ES-I3 (cell line): ENCODE data around the gene INPP5A.

Source experiments
- H3K36me3 ChIP-seq: 2 replicates; pipeline ENCODE4 v1.6.1; 2013; ENCODE audit warnings: mild to moderate bottlenecking, low read length, control low read depth, moderate library complexity; ENCODE audit not compliant: insufficient read depth
- H3K4me1 ChIP-seq: 2 replicates; pipeline ENCODE4 v1.6.1; 2013; ENCODE audit warnings: mild to moderate bottlenecking, control low read depth, low read length; ENCODE audit not compliant: insufficient read depth
- H3K9ac ChIP-seq: 2 replicates; pipeline ENCODE4 v1.6.1; 2013; ENCODE audit warnings: low read depth, mild to moderate bottlenecking, low read length, moderate library complexity
- H3K9me3 ChIP-seq: 2 replicates; pipeline ENCODE4 v1.6.1; 2013; ENCODE audit warnings: mild to moderate bottlenecking, low read length, moderate library complexity; ENCODE audit not compliant: control insufficient read depth, insufficient read depth

INPP5A gene

DNA sequence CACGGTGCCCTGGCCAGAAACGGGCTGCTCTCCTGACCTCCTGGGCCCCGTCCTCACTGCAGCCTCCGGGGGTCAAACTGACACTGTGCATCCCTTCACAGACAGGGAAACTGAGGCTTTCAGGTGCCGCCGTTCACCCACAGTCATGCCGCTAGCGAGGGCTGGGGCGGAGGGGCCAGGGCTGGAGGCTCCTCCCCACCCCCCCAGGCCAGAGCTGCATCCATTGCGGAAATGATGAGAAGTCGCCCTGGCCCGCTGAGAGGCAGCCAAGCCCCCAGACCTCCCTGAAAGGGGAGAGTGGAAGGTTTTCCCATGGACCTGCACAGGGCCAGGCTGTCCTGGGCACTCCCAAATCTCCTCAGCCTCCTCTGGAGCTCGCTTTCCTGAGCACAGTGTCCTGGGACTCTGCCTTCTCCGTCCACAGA, 16.5 kb upstream of the INPP5A start:
- Histone ChIP-seq H3K9me3 (no peaks in the 10 kb centered on the region), H3K9ac (no peak overlapping the region), H3K4me1 (peaks cover 8% of the 10 kb centered on the region; the same call in 1 of the 2 replicates), H3K36me3 (no peaks in the 10 kb centered on the region)

DNA sequence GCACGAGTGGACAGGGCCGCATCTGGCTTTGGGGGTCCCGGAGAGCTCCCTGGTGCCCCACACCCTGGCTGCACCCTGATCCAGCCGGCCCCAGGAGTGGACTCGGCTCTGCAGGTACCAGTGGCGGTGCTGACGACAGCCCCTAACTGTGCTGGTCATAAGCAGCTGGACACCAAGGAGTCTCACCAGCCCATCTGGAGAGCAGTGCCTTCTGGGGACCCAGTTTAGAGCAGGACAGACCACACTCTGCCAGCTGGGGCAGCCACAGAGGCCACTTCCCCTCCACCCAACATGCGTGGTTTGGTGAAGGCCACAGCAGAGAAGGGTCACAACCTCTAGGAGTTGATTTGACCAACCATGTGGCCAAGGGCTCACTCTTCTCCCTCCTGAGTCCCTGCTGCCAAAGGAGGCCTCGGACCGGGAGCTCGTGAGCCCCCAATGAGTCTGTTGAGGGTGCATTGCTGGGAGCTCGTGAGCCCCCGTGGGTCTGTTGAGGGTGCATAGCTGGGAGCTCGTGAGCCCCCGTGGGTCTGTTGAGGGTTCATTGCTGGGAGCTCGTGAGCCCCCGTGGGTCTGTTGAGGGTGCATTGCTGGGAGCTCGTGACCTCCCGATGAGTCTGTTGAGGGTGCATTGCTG, 16.0 kb upstream of the INPP5A start:
- H3K36me3 ChIP-seq = no peaks in the 10 kb centered on the region
- no peak overlapping the region for H3K9ac ChIP-seq
- H3K9me3 ChIP-seq = no peaks in the 10 kb centered on the region
- peaks cover 3% of the 10 kb centered on the region; the same call in 1 of the 2 replicates for H3K4me1 ChIP-seq

DNA sequence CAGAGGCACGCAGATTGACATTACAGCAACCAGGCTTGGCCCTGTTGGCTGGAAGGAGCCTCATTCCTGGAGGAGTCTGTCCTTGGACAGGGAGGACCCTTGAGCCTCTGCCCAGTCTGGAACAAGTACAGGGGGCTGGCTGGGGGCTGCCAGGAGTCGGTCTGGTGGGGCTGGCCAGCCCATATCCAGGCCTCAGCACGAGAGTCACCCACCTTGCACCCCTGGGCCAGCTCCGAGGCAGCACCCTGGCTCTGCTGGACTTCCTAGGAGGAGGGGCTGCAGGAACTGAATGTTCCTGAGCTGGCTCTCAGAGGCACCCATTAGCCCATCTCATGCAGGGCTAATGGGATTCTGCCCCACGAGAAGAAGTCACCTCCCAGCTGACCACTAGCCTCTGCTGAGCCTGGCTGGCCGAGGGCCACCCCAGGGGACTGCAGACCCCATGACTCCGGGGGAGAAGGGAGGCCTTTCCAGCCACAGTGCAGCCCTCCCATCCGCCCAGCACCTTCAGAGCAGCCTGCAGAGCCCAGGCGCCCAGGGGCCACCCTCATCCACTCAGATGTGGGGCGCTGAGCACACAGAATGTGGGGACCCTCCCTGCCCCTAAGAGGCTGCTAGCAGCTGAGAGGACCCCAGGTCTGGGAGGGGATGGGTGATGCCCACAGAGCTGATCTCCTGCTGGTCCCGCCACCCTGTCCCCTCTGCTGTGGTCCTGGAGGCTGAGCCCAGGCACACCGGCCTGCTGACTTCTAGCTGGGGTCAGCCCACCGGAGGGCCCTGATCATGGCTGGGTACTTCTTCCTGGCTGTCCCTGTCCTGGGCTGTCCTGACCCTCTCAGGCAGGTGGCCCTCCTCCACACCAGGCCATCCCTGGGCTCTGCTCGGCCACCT, 14.8 kb upstream of the INPP5A start:
- Histone ChIP-seq H3K36me3 (no peaks in the 10 kb centered on the region), H3K9me3 (no peaks in the 10 kb centered on the region), H3K9ac (no peak overlapping the region), H3K4me1 (no peaks in the 10 kb centered on the region)

DNA sequence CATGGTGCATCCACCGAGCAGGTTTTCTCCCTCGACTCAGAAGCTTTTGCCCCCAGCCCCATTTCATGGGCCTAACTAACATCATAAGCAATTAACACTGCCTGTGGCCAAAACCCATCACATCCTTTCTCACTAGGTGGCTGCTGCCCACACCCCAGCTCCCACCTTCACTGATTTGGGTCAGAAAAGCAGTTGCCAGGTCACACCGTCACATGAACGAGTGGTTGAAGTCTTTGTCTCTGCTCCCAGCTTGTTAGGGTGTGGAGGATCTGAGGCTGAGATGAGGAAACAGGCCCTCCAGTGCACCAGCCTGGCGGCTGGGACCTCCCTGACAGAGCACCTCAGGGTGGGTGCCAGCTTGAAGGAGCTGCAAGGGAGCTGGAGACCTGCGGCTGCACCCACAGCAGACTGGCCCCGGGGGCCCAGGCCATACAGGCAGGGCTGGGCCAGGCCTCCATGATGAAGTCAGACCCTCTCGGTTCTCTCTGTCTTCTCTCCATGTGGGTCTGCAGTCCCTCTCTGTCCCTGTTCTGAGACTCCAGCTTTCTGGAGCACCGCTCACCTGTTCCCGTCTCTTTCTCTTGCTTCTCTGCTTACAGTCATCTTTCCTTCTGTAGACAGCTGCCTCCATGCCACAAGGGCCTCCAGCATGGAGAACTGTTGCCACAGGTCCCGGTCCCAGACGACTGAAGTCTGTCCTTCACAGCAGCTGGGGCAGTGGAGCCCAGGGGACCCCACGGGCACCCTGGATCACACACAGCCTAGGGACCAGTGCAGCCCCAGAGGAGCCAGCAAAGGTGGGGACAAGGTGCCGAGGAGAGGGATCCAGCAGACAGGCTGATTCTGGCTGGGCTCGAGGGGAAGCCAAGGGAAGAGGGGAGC, 13.8 kb upstream of the INPP5A start:
- Histone ChIP-seq H3K36me3 (no peaks in the 10 kb centered on the region), H3K4me1 (no peaks in the 10 kb centered on the region), H3K9ac (no peak overlapping the region), H3K9me3 (no peaks in the 10 kb centered on the region)

DNA sequence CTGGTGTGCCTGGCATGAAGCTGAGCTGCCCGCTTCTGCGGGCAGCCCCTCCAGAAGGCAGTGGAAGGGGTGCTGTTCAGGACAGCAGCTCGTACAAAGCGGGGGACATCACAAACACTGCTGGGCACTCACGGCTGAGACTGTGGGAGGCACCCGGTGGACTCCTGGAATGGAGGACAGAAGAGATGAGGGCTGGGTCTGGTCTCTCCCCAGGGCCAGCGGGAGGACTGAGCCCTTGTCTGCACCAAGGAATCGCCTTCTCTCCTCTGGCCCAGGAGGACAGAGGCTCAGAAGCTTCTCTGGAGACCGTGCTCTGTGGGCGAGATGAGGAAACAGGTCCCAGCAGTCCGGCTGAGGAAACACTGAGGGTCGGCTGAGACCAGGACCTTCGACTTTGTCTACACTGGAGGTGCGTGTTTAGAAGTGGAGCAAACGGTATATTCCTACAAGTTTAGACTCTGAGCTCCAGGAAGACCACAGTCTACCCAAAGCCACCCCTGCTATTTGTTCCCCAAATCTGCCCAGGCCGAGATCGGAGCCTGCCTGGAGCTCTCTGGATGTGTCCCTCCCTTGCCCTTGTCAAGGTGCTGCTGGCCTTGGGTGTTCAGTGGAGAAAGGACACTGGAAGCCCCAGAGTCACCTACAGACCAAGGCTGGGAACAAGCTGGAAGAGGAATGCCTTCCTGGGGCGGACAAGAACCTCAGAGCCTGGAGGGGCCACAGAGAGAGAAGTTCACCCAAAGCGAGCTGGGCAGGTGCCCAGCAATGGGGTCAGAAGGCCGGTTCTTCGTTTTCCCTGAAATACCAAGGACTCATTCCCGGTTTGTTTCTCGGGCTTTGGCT, 12.9 kb upstream of the INPP5A start:
- Histone ChIP-seq H3K36me3 (no peaks in the 10 kb centered on the region), H3K9me3 (no peaks in the 10 kb centered on the region), H3K9ac (no peak overlapping the region), H3K4me1 (no peaks in the 10 kb centered on the region)

DNA sequence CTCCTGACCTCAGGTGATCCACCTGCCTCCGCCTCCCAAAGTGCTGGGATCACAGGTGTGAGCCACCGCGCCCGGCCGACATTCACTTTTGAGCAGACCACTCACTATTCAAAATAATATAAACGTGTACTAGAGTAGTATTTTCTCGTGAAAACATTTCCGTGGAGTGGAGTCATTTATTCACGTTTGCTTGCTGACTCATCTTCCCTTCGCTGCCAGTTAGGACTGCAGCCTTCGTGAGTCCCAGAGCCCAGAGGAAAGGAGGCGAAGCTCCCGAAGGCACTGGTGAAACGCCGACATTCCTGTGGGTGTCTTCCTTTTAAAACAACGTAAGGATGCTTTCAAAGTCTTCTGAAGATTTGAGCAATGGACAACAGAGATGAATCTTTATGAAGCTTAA, 10.9 kb upstream of the INPP5A start:
- no peaks in the 10 kb centered on the region for H3K36me3 ChIP-seq
- H3K4me1 ChIP-seq = no peaks in the 10 kb centered on the region
- H3K9me3 ChIP-seq = no peaks in the 10 kb centered on the region
- H3K9ac ChIP-seq = no peak overlapping the region

DNA sequence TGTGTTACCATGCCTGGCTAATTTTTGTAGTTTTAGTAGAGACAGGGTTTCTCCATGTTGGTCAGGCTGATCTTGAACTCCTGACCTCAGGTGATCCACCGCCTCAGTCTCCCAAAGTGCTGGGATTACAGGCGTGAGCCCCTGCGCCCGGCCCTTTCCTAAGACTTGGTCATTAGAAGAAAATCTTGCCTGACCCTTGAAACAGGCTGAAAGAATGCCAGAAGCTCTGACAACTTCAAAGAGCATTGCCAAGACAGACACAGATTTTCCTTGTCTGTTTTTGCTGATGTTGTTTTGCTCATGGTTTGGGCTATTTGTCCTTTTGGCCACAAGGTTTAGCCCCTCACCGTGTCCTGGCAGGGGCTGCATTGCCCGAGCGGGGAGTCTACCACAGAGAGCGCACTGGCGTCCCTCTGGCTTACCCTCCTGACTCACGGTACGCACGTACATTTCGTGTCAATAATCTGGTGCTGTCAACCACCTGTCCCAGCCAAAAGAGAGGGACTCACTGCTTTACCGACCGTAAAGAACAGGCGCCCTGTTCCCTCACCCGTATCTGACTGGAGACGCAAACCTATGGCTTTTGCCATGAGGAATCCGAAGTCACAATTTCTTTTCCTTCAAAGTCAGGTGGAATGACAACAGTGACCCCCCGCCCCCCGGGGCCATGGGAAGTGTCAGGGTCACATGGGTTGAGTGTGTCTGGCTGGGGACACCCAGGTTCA, 10.1 kb upstream of the INPP5A start:
- H3K9me3 ChIP-seq = no peaks in the 10 kb centered on the region
- H3K36me3 ChIP-seq = no peaks in the 10 kb centered on the region
- no peaks in the 10 kb centered on the region for H3K4me1 ChIP-seq
- no peak overlapping the region for H3K9ac ChIP-seq

DNA sequence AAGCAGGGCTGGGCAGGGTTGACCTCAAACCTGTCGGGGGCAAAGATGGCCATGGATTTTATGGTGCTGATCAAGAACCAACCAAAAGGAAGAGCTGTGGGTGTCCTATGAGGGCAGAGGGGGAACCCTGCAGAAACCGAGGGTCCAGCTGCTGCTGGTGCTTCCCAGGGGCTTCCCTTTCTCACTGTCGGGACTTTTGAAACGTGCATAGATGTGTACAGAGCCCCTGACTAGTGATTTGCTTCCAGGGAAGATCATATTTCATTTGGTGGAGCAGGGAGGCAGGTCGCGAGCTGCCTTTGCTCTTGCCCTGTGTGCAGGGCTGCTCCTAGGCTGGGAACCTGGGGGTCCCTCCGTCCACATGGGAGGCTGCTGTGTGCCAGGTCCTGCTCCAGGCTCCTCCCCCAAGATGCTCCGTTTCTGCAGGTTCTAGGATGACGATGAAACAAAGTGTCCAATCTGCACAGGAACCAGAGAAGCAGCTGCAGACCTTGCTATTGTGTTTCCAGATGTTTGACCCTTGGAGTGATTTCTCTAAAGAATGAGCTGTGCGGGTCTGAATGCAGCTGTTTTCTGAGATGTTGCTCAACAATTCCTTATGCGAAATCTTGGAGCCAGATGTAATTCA, 9.4 kb upstream of the INPP5A start:
- H3K4me1 ChIP-seq = no peaks in the 10 kb centered on the region
- H3K36me3 ChIP-seq = no peaks in the 10 kb centered on the region
- no peak overlapping the region for H3K9ac ChIP-seq
- no peaks in the 10 kb centered on the region for H3K9me3 ChIP-seq

DNA sequence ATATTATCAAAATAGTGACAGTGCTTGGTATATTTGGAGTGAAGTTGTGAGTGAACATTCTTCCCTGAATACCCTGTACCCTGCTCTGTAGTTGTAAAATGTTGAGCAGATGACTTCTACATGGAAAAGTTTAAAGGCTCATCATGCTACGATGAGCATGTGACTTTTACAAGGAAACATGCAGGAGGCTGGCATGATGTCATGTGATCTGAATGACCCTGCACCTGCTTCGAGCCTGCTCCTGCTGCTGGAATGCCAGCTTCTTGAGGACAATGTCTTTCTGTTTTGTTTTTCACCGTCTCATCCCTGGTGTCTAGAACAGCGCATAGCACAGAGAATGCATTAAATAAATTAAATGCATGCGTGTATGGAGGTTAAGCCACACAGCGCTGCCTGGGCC, 5.4 kb upstream of the INPP5A start:
- 0 out of 2 replicates have a peak, but pooled peaks cover 3% of the 10 kb centered on the region for H3K4me1 ChIP-seq

DNA sequence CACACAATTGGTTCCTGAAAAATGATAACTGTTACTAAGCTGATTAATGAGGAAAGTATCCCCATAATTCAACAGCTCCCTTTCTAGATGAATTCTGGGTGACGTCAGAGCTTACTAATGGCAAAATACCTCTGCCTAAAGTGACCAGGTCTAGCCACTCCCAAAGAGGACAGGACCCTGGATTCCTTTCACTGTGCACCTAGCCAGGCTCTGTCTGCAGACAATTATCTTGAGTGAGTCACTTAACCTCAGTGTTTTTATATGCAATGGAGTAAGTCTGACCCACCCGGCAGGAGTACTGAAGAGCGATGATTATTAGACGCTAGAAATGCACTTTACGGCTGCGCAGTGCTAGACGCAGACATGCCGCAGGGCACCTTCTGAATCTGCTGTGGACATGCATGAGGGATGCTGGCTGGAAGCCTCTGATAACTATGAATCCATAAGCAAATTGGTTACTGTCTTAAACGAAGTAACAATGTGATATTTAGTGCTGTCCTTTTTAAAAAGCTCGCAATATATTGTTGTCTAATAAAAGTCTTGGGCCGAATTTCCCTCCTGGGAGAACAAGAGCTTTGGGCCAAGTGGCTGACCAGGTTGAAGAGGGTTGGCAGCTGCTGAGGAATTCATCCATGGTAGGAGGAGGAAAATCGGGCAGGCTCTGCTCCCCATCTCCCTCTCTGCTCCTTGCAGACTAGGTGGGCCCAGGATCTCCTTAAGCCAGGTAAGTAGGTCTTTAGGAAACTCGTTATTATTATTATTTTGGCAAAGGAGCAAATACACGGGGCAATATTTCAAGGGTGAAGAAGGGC, 4.6 kb upstream of the INPP5A start:
- H3K9ac ChIP-seq = no peak overlapping the region
- H3K4me1 ChIP-seq = 0 out of 2 replicates have a peak, but pooled peaks cover 3% of the 10 kb centered on the region
- no peaks in the 10 kb centered on the region for H3K9me3 ChIP-seq
- no peaks in the 10 kb centered on the region for H3K36me3 ChIP-seq

More for the DNA sequence above, 5.4 kb upstream of the INPP5A start:
- H3K9me3 ChIP-seq = no peaks in the 10 kb centered on the region
- H3K9ac ChIP-seq = no peak overlapping the region
- no peaks in the 10 kb centered on the region for H3K36me3 ChIP-seq

DNA sequence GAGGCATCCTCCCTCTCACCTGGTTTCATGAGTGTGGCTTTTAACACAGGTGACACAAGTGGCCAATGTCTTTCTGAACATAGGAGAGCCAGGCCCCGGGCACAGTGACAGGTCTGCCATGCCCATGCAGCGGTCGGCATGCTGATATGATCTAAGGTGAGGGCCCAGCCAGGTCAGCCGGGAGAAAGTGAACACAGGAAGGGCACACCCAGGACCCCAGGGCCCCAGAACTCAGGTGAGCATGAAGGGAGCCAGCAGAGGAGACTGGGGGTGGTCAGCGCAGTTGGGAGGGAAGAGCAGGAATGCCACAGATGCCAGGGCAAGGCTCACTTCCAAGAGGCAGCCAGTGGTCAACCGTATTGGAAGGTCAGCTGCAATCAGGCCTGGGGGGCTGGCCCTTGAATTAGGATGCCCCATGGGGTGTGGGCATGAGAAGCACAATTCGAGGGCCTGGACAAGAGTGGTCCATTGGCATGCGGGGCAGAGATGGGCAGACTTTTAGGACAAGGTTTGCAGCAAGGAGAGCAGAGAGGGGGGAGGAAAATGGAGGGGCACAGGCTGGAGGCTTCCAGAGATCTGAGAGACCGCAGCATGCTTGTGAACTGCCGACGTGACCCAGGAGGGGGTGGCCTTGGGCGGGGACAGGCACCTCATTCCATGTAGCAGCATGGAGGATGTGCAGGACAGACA, 3.9 kb upstream of the INPP5A start:
- no peaks in the 10 kb centered on the region for H3K36me3 ChIP-seq
- H3K4me1 ChIP-seq = 0 out of 2 replicates have a peak, but pooled peaks cover 5% of the 10 kb centered on the region
- no peak overlapping the region for H3K9ac ChIP-seq
- no peaks in the 10 kb centered on the region for H3K9me3 ChIP-seq
